ENCODE measurements around the gene USP3. TPM values are rescaled to one million over a fixed set of nuclear protein-coding genes. Genes with fewer than 3 reads are reported as not detected.

The USP3 gene
- total and polyA plus RNA-seq, 10 of the 15 experiments (the other 5 are each of a cell fraction or from before 2014, with no cell fraction given): 23.8 to 64.5 (median 50.3) TPM

- H3K4me1 ChIP-seq (ENCODE audit: control insufficient read depth, insufficient read depth, low read length): peaks cover 10% of the 10 kb centered on the region
- CTCF ChIA-PET: interaction anchor here (0.9 to 1.6 kb wide), 8 partner anchors 8 to 75 kb away, joined by 3 to 5 read pairs (median 3); no protein-coding TSS in a partner anchor
- ATAC-seq (no peak), DNase-seq (ENCODE audit: low read depth, low spot score) (no peak), FAIRE-seq (no peak)
- intact Hi-C loops (cut with micrococcal nuclease; ENCODE audit: unreplicated experiment) (no loop called here), in situ Hi-C loops (cut with MboI) (no loop called here)
- peaks cover 98% of the 10 kb centered on the region for H3K79me2 ChIP-seq (ENCODE audit: control insufficient read depth, insufficient read depth, low read length)
- POLR2A ChIA-PET: interaction anchor here (1.2 to 2.0 kb wide), 4 partner anchors 9 to 45 kb away, joined by 3 to 6 read pairs (median 4); no protein-coding TSS in a partner anchor
- no peak overlapping the region for H3K4me3 ChIP-seq
- WGBS (ENCODE audit: insufficient coverage, insufficient replicate concordance, low lambda C conversion rate, missing lambda C conversion rate): 96% methylated on average over 4 of the region's 4 CpGs
- no peak overlapping the region for H3K27ac ChIP-seq (ENCODE audit: control insufficient read depth, insufficient read depth)
- TF ChIP-seq IKZF1 (conservative IDR thresholded peaks at IDR 0.05) (no peak), MXI1 (IDR thresholded peaks at IDR 0.05; ENCODE audit: low read depth, low read length) (no peak), RAD51 (IDR thresholded peaks at IDR 0.05) (0 out of 2 replicates have a peak, but pooled peaks have one; percentile 31)
- H3K36me3 ChIP-seq (ENCODE audit: control insufficient read depth in 2 of 2, insufficient read depth in 2 of 2, low read length in 1 of 2): peaks cover 0 to 4% of the 10 kb centered on the region in 2 experiments; a peak in 2 of 4 replicates
- no peaks in the 10 kb centered on the region; the same call in 2 of the 3 replicates for H3K9me3 ChIP-seq (replicated peaks; ENCODE audit: control insufficient read depth, insufficient read depth, low read length)
- no peak overlapping the region for H2AFZ ChIP-seq (ENCODE audit: control insufficient read depth, low read depth, low read length)
- no TSS peak for BruUV-seq (replicated peaks)
- H3K27me3 ChIP-seq (replicated peaks in 1 of 2; ENCODE audit: control insufficient read depth in 2 of 2, insufficient read depth in 2 of 2, low read length in 1 of 2): no peaks in the 10 kb centered on the region
- SMC1A ChIA-PET (ENCODE audit: uncharacterized antibody, unreplicated experiment): interaction anchor here (0.6 to 10.2 kb wide), 14 partner anchors 9 to 232 kb away, joined by 3 to 122 read pairs (median 4); no protein-coding TSS in a partner anchor
- RAD21 ChIA-PET (ENCODE audit: unreplicated experiment): interaction anchor here (1.0 to 1.9 kb wide), 5 partner anchors 9 to 33 kb away, joined by 3 to 6 read pairs (median 4); no protein-coding TSS in a partner anchor
- H3K9ac ChIP-seq (ENCODE audit: control insufficient read depth, insufficient read depth, low read length): no peak overlapping the region
- H4K20me1 ChIP-seq (ENCODE audit: control insufficient read depth, insufficient read depth): no peaks in the 10 kb centered on the region; the same call in 1 of the 2 replicates
- H3K4me2 ChIP-seq (ENCODE audit: control insufficient read depth, insufficient read depth): no peak overlapping the region
These were observed 19.1 kb downstream of the USP3 start for GRCh38 chr15:63523306-63523990.

GRCh38 chr15:63524316-63525015, 20.1 kb downstream of the USP3 start:
- ChIA-PET SMC1A (ENCODE audit: uncharacterized antibody, unreplicated experiment) (interaction anchor here (0.6 to 10.2 kb wide), 10 partner anchors 8 to 233 kb away, joined by 3 to 122 read pairs (median 4); no protein-coding TSS in a partner anchor), RAD21 (ENCODE audit: unreplicated experiment) (interaction anchor here (1.2 to 1.9 kb wide), 2 partner anchors 12 to 32 kb away, joined by 3 to 6 read pairs; no protein-coding TSS in a partner anchor), POLR2A (interaction anchor here (1.3 to 2.0 kb wide), 3 partner anchors 10 to 14 kb away, joined by 3 to 7 read pairs (median 6); no protein-coding TSS in a partner anchor), CTCF (interaction anchor here (0.7 to 1.8 kb wide), 5 partner anchors 9 to 74 kb away, joined by 3 to 7 read pairs (median 3); no protein-coding TSS in a partner anchor)
- no peak overlapping the region for H3K27ac ChIP-seq (ENCODE audit: control insufficient read depth, insufficient read depth)
- H3K4me2 ChIP-seq (ENCODE audit: control insufficient read depth, insufficient read depth): no peak overlapping the region
- DNase-seq (ENCODE audit: low read depth, low spot score) (no peak), ATAC-seq (peak; percentile 13; the same call in 1 of the 3 replicates), FAIRE-seq (no peak)
- BruUV-seq (replicated peaks): no TSS peak
- H3K4me1 ChIP-seq (ENCODE audit: control insufficient read depth, insufficient read depth, low read length): peaks cover 10% of the 10 kb centered on the region
- no peaks in the 10 kb centered on the region for H3K27me3 ChIP-seq (replicated peaks in 1 of 2; ENCODE audit: control insufficient read depth in 2 of 2, insufficient read depth in 2 of 2, low read length in 1 of 2)
- no peaks in the 10 kb centered on the region; the same call in 2 of the 3 replicates for H3K9me3 ChIP-seq (replicated peaks; ENCODE audit: control insufficient read depth, insufficient read depth, low read length)
- no peak overlapping the region for H3K4me3 ChIP-seq
- intact Hi-C loops (cut with micrococcal nuclease; ENCODE audit: unreplicated experiment): no loop called here
- no peaks in the 10 kb centered on the region; the same call in 1 of the 2 replicates for H4K20me1 ChIP-seq (ENCODE audit: control insufficient read depth, insufficient read depth)
- WGBS (ENCODE audit: insufficient coverage, insufficient replicate concordance, low lambda C conversion rate, missing lambda C conversion rate): 95% methylated on average over 5 of the region's 5 CpGs
- H2AFZ ChIP-seq (ENCODE audit: control insufficient read depth, low read depth, low read length): no peak overlapping the region
- H3K9ac ChIP-seq (ENCODE audit: control insufficient read depth, insufficient read depth, low read length): no peak overlapping the region
- peaks cover 99% of the 10 kb centered on the region for H3K79me2 ChIP-seq (ENCODE audit: control insufficient read depth, insufficient read depth, low read length)
- peaks cover 0 to 4% of the 10 kb centered on the region in 2 experiments; a peak in 2 of 4 replicates for H3K36me3 ChIP-seq (ENCODE audit: control insufficient read depth in 2 of 2, insufficient read depth in 2 of 2, low read length in 1 of 2)
- in situ Hi-C loops (cut with MboI): no loop called here
- TF ChIP-seq PAX5 (IDR thresholded peaks at IDR 0.05; ENCODE audit: borderline replicate concordance, low read depth, low read length) (no peak), ZSCAN29 (IDR thresholded peaks at IDR 0.05) (no peak), CREB1 (IDR thresholded peaks at IDR 0.05; ENCODE audit: low read depth) (no peak), ZNF274 (IDR thresholded peaks at IDR 0.05; ENCODE audit: insufficient read depth, insufficient read length) (no peak)
- TF ChIP-seq, protein P1, sequence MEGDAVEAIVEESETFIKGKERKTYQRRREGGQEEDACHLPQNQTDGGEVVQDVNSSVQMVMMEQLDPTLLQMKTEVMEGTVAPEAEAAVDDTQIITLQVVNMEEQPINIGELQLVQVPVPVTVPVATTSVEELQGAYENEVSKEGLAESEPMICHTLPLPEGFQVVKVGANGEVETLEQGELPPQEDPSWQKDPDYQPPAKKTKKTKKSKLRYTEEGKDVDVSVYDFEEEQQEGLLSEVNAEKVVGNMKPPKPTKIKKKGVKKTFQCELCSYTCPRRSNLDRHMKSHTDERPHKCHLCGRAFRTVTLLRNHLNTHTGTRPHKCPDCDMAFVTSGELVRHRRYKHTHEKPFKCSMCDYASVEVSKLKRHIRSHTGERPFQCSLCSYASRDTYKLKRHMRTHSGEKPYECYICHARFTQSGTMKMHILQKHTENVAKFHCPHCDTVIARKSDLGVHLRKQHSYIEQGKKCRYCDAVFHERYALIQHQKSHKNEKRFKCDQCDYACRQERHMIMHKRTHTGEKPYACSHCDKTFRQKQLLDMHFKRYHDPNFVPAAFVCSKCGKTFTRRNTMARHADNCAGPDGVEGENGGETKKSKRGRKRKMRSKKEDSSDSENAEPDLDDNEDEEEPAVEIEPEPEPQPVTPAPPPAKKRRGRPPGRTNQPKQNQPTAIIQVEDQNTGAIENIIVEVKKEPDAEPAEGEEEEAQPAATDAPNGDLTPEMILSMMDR (IDR thresholded peaks at IDR 0.05 in 2 of 3, conservative IDR thresholded peaks at IDR 0.05 in 1 of 3; ENCODE audit: control insufficient read depth in 2 of 3, extremely low read depth in 1 of 3, insufficient read depth in 1 of 3, low read depth in 3 of 3, low read length in 3 of 3): no peak
- TF ChIP-seq, protein P2, sequence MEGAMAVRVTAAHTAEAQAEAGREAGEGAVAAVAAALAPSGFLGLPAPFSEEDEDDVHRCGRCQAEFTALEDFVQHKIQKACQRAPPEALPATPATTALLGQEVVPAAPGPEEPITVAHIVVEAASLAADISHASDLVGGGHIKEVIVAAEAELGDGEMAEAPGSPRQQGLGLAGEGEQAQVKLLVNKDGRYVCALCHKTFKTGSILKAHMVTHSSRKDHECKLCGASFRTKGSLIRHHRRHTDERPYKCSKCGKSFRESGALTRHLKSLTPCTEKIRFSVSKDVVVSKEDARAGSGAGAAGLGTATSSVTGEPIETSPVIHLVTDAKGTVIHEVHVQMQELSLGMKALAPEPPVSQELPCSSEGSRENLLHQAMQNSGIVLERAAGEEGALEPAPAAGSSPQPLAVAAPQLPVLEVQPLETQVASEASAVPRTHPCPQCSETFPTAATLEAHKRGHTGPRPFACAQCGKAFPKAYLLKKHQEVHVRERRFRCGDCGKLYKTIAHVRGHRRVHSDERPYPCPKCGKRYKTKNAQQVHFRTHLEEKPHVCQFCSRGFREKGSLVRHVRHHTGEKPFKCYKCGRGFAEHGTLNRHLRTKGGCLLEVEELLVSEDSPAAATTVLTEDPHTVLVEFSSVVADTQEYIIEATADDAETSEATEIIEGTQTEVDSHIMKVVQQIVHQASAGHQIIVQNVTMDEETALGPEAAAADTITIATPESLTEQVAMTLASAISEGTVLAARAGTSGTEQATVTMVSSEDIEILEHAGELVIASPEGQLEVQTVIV (IDR thresholded peaks at IDR 0.05; ENCODE audit: borderline replicate concordance, partially characterized antibody): no peak
